HG03139 (cell line): ENCODE measurements around the gene CAPN11.
"Not testable (repeated sequence)": the region's sequence is repeated elsewhere in the genome, so short reads cannot be mapped to it uniquely, and the experiment has no call there.

ENCODE experiments used
- ATAC-seq: cut with Tn5 transposase; IDR thresholded peaks from one replicate; pipeline ENCODE4 v1.9.1; 2021; ENCODE audit not compliant: unreplicated experiment

Gene CAPN11

DNA sequence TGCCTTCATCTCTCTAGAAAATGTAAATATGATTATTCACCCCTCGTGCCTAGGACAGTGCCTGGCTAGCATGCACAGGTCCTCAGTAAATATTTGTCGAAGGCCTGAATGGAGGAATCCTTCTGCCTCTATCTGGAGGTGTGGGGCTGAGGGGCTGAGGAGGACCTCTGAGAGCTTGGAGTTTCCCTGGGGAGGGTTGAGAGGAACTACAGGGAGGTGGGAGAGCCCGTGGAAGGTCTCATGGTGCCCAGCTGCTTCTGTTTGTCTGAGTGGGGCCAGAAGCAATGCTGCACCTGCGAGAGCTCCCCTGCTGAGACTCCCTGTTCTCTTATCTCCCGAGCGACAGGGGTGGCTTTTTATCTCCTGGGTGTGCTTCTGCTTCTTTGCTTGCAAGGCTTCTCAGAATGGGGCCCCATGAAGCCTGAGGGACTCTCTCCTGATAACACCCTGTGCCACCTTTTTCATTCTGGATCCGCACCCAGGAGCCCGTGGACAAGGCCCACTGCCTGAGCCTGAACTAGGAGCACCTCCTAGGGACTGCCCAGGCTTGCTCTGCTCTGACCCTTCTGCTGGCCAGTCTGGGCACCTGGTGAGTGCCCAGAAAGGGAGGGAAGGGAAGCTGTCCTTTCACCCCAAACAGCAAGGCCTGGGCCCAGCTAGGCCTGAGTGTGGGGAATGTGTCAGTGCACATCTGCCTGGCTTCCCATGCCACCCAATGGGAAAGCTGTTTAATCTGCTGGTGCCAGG is 67.1 kb downstream of the CAPN11 start:
- ATAC-seq: no peak

DNA sequence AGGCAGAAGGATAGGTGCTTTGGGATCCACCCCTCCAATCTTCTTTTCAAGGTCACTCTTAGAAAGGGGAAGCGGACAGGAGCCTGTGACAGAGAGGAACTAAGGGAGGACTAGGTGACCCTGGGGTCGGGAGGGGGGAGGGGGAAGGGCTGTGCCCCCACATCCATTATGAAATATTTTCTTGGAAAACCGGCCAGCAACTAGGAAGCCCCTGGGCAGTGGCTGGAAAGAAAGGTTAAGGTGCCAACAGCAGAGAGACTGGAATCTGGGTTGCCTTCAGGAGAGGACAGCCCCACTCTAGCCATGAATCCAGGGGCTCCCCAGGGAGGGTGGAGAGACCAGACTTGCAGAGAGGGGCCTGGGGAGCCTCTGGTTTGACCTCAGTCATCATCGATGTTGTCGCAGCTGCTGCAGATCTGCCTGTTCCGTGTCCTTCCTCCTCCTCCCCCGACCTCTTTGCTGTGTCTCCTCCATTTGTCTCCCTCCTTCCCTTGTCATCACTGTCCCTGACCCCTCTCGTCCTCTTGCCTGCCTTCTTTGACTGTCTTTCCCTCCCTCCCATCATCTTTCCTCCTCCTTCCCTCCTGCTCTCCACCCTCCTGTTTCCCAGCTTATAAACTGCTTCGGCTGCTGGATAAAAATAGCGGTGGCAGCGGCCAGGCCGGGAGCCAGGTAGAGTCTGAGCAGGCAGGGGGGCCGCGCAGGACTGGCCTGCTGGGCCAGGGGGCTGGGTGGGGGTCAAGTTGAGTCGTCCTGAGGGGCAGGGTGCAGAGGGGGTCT is 67.9 kb downstream of the CAPN11 start:
- ATAC-seq: no peak

DNA sequence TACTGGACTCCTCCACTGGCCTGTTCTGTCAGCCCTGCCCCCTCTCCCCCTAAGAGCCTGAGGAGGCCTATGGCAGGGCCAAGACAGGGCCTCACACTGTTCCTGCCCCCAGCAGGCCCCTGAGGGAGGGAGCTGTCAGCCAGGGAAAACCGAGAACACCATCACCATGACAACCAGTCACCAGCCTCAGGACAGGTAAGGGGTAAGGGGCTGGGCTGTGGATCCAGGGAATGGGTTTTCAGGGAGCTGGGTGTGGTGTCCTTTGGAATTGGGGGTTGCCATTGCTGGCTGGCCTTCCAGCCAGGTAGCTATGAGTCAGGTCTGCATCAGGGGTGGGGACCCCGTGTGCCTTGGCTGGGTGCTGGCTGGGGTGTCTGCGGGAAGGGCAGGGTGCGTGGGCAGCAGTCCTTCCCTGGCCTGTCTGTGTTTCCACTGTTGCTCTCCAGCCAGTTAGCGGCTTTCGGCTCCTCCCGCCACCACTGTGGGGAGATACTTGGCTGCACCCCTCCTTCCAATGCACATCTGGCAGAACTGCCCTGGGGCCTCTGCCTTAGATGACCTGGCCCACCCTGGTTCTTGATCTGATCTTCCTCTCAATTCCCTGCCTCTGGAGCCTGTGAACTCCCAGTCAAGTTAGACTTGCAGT is 68.7 kb downstream of the CAPN11 start:
- no peak for ATAC-seq

DNA sequence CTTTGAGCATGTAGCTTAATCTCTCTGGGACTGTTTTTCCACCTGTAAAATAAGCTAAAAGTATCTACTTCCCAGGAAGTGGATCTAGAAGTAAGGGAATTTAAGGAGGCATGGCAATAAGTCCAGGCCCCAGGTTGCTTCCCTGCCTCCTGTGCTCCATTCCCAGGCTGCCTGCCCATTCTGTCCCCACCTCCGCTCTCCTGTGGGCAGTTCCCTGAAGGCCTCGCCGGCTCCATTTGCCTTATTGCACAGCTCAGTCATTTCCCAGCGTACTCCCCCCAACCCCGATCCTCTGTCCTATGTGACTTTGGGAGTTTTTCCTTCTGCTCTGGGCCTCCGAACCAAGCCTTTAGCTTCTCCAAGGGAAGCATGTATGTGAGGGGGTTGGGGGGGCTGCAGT is 69.4 kb downstream of the CAPN11 start:
- no peak for ATAC-seq

- no peak for ATAC-seq
Observed at GRCh38 chr6:44228433-44228832, 69.8 kb downstream of the CAPN11 start.

DNA sequence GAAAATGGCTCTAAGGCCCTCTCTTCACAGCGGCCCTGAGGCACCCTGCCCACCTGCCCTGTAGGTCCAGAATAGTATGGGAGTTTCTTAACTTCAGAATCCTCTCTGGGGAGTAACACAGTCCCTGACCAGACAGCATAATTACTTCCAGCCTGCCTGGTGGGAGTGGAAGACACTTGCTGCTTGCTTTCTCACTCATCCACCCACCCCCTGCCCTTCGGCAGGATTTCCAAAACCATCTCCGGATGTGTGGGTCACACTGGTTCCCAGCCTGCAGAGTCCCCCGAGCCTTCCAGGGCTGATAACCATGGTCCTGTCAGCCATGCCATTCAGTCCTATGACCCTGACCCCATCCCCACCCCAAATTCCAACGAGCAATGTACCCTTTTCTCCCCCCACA is 70.2 kb downstream of the CAPN11 start:
- ATAC-seq: no peak

DNA sequence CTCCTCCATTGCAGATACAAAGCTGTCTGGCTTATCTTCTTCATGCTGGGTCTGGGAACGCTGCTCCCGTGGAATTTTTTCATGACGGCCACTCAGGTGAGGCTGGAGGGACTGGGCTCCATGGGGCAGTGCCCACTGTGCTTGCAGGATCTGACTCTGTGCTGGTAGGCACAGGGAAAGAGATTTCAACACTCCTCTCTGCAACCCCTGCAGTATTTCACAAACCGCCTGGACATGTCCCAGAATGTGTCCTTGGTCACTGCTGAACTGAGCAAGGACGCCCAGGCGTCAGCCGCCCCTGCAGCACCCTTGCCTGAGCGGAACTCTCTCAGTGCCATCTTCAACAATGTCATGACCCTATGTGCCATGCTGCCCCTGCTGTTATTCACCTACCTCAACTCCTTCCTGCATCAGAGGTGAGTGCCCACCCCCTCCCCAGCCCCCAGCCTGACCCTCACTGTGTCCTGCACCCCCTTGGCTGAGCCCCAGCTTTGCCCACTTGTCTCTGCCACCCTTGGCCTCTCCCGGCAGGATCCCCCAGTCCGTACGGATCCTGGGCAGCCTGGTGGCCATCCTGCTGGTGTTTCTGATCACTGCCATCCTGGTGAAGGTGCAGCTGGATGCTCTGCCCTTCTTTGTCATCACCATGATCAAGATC is 70.9 kb downstream of the CAPN11 start:
- no peak for ATAC-seq

DNA sequence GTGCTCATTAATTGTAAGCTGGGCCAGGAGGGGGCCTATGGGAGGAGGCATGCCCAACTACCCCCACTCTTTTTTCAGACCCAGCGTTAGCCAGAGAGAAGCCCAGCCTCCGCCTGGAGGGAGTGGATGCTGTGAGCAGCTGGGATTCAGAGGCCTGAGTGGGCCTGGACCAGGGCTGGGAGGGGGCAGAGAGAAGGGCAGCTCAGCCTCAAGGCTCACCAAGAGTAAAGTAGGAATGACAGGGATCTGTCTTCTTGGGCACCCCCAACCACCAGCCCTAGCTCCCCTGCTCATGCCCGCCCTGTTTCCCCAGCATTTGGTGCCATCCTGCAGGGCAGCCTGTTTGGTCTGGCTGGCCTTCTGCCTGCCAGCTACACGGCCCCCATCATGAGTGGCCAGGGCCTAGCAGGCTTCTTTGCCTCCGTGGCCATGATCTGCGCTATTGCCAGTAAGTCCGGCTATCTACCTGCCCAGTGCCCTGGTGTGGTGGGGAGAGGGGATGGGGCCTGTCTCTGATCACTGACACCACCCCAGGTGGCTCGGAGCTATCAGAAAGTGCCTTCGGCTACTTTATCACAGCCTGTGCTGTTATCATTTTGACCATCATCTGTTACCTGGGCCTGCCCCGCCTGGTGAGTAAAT is 71.5 kb downstream of the CAPN11 start:
- ATAC-seq: no peak

DNA sequence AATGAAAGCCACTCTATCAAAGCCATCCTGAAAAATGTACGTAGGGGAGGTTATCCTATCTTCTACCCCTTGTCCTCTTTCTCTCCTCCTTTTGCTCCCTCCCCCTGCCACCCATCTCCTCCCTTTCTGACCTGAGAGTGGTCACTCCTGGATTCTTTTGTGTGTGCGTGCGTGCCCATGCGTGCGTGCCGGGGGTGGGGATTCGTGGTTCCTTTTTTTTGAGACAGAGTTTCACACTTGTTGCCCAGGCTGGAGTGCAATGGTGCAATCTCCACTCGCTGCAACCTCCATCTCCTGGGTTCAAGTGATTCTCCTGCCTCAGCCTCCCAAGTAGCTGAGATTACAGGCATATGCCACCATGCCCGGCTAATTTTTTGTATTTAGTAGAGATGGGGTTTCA is 72.8 kb downstream of the CAPN11 start:
- ATAC-seq: not testable (repeated sequence)

- no peak for ATAC-seq
Observed at GRCh38 chr6:44232676-44233566, 74.3 kb downstream of the CAPN11 start.

- no peak for ATAC-seq
Observed at GRCh38 chr6:44233567-44234100, 75.0 kb downstream of the CAPN11 start.
